Raji (cell line): ENCODE results near the gene CNN2.

Experiments used
- POLR2A ChIP-seq: IDR thresholded peaks from 2 replicates; pipeline ENCODE4 v1.6.1; 2011; ENCODE audit warnings: low read depth, low read length, control low read depth; ENCODE audit not compliant: insufficient read depth

CNN2 gene

DNA sequence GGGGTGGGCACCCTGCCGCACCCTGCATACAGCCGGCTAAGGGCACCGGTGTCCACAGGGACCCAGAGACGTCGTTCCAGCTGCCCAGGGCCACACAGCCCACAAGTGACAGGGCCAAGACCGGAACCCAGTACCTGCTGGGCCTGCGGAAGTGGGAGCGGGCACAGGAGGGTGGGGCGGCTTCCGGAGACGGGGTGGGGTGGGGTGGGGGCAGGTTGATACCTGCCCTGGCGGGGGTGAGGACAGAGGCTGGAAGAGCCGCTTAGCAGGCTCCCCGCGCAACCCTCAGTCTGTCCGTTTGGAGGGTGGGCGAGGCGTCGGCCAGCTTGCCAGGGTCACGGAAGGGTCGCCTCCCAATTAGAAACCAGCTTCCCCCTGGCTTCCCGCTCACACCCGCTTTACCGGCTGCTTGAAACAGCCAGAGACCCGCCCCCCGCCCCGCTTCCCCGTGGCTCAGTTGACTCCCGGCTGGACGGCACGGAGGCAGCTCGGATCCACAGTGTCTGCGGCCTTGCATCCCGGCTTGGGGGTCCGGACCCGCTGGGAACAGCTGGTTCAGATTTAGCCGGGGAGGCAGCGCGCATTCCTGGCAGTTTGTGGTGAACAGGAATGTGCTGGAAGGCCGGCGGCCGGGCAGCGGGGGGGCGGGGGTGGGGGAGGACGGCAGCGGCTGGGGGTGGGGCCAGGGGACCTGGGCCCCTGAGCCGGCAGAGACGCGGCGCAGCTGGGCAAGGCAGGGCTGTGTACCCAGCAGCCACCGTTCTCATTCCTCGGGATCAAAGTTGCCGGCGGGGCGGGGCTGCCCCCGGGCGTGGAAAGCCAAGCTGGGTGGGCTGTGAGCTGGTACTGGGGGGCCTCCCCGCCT is 1.9 kb downstream of the CNN2 start:
- peak; percentile 59 for TF ChIP-seq POLR2A

GRCh38 chr19:1032264-1032867 is 6.0 kb downstream of the CNN2 start:
- TF ChIP-seq POLR2A = no peak

DNA sequence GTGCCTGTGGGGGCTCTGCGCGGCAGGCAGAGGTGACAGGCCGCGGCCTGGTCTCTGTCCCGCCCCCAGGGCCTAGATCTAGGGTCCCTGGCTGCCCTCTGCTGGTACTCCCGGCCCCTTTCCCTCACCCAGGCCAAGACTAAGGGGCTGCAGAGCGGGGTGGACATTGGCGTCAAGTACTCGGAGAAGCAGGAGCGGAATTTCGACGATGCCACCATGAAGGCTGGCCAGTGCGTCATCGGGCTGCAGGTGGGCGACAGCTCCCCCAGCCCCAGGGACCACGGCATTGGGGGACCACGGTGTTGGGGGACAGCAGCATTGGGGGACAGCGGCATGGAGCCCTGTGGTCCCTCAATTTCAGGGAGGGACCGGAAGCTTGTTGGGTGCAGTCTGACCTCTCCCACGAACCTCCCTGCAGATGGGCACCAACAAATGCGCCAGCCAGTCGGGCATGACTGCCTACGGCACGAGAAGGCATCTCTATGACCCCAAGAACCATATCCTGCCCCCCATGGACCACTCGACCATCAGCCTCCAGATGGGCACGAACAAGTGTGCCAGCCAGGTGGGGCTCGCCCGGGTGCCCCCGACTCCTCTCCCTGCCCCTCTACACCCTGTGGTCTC is 9.7 kb downstream of the CNN2 start:
- TF ChIP-seq POLR2A = no peak

- TF ChIP-seq POLR2A = no peak
Observed at GRCh38 chr19:1037621-1038064, 11.2 kb downstream of the CNN2 start.

GRCh38 chr19:1038978-1039645 is 12.7 kb downstream of the CNN2 start:
- TF ChIP-seq POLR2A = no peak

DNA sequence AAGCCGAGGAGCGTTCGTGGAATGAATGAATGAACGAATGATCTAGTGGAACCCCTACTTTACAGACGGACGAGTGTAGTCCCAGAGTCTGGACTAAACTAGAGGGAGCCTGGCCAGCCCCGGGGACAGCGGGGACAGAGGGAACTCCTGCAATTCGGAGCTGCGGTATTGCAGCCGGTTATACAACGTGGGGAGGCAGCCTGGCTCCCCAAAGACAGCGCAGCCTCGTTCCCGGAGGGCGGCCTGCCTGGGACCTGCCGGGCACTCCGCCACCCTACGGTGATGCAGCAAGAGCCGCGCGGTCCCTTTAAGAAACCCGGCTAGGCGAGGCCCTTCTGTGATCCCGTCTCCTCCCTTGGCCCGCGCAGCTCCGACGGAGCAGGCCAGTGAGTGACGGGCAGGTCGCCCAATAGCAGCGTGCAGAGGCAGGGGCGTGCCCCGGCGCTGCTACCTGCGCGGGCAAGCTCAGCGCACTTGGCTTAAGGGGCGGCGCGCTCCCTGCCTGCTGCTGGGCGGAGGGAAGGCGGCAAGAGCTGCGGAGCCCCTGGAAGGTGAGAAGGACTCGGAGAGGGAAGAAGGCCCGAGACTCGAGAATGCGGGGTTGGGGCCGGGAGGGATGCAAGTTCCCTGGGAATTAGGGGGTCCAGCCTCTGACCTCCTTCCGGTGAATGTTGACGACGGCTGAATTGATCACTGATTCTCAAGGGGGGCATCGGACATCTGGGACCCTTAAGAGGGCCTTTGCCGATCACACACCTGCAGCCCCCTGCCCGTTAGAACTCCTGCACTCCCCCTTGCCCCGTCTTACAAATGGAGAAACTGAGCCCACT is 13.5 kb downstream of the CNN2 start, which contains the start of gene ABCA7:
Gene ABCA7, plus strand, starts transcription at position 462 of the 830 bp plus-strand sequence. CDS start 1,255 bp downstream, outside the sequence.
- peak; percentile 83 for TF ChIP-seq POLR2A

GRCh38 chr19:1040476-1041271 is 14.3 kb downstream of the CNN2 start:
- no peak for TF ChIP-seq POLR2A

- no peak for TF ChIP-seq POLR2A
Observed at GRCh38 chr19:1041272-1041834, 14.9 kb downstream of the CNN2 start.

DNA sequence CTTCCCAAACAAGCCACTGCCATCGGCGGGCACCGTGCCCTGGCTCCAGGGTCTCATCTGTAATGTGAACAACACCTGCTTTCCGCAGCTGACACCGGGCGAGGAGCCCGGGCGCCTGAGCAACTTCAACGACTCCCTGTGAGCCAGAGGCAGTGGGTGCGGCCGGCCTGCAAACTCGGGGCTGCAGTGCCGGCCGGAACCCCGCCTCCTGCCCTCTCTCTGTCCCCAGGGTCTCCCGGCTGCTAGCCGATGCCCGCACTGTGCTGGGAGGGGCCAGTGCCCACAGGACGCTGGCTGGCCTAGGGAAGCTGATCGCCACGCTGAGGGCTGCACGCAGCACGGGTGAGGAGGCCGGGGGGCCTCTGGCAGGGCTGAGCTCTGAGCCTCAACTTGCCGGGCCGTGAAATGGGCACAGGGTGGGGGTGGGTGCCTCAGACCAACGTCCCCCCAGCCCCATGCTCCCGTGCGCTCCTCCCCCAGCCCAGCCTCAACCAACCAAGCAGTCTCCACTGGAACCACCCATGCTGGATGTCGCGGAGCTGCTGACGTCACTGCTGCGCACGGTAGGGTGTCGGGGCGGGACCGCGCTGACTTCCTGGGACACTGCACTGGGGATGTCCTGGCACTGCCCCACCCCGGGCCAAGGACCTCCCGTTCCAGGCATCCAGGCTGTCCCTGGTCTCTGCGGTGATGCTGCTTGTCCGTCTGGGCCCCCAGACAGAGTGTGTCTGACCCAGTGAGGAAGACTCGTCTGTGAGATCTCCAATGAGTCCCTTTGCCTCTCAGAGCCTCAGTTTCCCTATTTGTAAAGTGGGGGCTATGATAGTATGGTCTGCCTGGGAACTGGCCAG is 15.7 kb downstream of the CNN2 start:
- TF ChIP-seq POLR2A = no peak

DNA sequence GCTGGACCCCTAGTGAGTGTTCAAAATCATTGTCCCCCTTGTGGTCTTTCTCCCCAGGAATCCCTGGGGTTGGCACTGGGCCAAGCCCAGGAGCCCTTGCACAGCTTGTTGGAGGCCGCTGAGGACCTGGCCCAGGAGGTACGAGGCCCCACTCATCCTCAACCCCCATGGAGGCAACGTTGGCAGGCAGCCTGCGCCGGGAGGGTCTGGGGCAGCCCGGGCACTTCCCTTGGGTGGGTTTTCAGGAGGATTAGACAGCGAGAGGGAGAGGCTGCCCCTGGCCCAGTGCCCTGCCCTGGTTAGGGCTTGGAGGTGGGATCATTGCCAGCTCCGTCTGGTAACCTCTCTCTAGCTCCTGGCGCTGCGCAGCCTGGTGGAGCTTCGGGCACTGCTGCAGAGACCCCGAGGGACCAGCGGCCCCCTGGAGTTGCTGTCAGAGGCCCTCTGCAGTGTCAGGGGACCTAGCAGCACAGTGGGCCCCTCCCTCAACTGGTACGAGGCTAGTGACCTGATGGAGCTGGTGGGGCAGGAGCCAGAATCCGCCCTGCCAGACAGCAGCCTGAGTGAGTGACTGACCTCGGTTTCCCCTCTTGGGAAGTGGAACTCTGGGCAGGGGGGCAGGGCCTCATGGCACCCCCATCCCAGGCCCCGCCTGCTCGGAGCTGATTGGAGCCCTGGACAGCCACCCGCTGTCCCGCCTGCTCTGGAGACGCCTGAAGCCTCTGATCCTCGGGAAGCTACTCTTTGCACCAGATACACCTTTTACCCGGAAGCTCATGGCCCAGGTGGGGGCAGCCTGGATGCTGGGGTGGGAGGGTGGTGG is 16.5 kb downstream of the CNN2 start:
- TF ChIP-seq POLR2A = no peak

DNA sequence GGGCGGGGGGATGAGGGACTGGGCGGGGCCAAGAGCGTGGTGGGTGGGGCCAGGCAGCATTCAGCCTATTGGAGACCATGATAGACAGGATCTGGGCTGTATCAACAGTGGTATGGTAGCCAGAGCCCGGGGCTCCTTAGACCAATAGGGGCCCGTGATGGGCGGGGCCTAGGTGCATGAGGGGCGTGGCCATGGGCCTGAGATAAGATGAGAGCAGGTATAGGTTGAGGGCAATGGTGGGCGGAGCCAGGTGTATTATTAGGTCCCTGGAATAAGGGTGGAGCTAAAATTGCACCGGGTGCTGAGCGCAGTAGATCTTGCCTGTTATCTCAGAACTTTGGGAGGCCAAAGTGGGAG is 18.8 kb downstream of the CNN2 start:
- no peak for TF ChIP-seq POLR2A
